Neural crest cell (in vitro differentiated cells): ENCODE measurements around the gene PTEN. TPM values are rescaled to one million over a fixed set of nuclear protein-coding genes. Genes with fewer than 3 reads are reported as not detected.
"Not testable (repeated sequence)": the region's sequence is repeated elsewhere in the genome, so short reads cannot be mapped to it uniquely, and the experiment has no call there.

Experiments used
- DNase-seq: peaks from one replicate; pipeline ENCODE4 v3.0.0; 2021; ENCODE audit warnings: low read depth, mixed read lengths, low spot score
- H3K27ac Mint-ChIP-seq: one replicate; pipeline ENCODE4 v1.8.0; 2021; ENCODE audit warnings: mild to moderate bottlenecking, mixed read lengths; ENCODE audit not compliant: unreplicated experiment
- H3K27me3 Mint-ChIP-seq: 2 replicates; pipeline ENCODE4 v1.8.0; 2021; ENCODE audit warnings: low read depth, mild to moderate bottlenecking, mixed read lengths
- H3K36me3 Mint-ChIP-seq: 2 replicates; pipeline ENCODE4 v1.8.0; 2021; ENCODE audit warnings: low read depth, mild to moderate bottlenecking, mixed read lengths
- H3K4me1 Mint-ChIP-seq: 2 replicates; pipeline ENCODE4 v1.8.0; 2021; ENCODE audit warnings: mixed read lengths
- H3K4me3 Mint-ChIP-seq: one replicate; pipeline ENCODE4 v1.8.0; 2021; ENCODE audit warnings: mild to moderate bottlenecking, mixed read lengths
- H3K9me3 Mint-ChIP-seq: 2 replicates; pipeline ENCODE4 v1.8.0; 2021; ENCODE audit warnings: mixed read lengths
- CTCF ChIP-seq: fragments of 200-600 bp; sonication (generic); conservative IDR thresholded peaks from 2 replicates; pipeline ENCODE4 v1.5.0; 2021; ENCODE audit warnings: antibody characterized with exemption, mild to moderate bottlenecking
- total RNA-seq: library from RNA; stranded (reverse); gene quantifications from 2 replicates; pipeline ENCODE4 v1.2.1, GENCODE V29; 2021

PTEN gene
- total RNA-seq, 1 donor from 2014 or later: 52.5 TPM

- Mint-ChIP-seq H3K4me3 (peak overlapping the region; percentile 98), H3K27me3 (peaks cover 10% of the 10 kb centered on the region), H3K36me3 (no peaks in the 10 kb centered on the region), H3K4me1 (peaks cover 16% of the 10 kb centered on the region), H3K27ac (no peak overlapping the region), H3K9me3 (no peaks in the 10 kb centered on the region)
- DNase-seq: no peak
- TF ChIP-seq CTCF: peak; percentile 53
These were observed 3.1 kb upstream of the PTEN start for GRCh38 chr10:87860156-87860795.

GRCh38 chr10:87860816-87861403 lies 2.5 kb upstream of the PTEN start:
- no peak overlapping the region for H3K27ac Mint-ChIP-seq
- H3K4me1 Mint-ChIP-seq: peaks cover 22% of the 10 kb centered on the region
- no peaks in the 10 kb centered on the region for H3K36me3 Mint-ChIP-seq
- no peak for TF ChIP-seq CTCF
- H3K4me3 Mint-ChIP-seq: peak overlapping the region; percentile 98
- H3K9me3 Mint-ChIP-seq: no peaks in the 10 kb centered on the region
- peaks cover 10% of the 10 kb centered on the region for H3K27me3 Mint-ChIP-seq
- no peak for DNase-seq

- Mint-ChIP-seq H3K9me3 (no peaks in the 10 kb centered on the region), H3K27me3 (peaks cover 10% of the 10 kb centered on the region), H3K27ac (no peak overlapping the region), H3K36me3 (no peaks in the 10 kb centered on the region), H3K4me3 (peak overlapping the region; percentile 98), H3K4me1 (peaks cover 29% of the 10 kb centered on the region)
- TF ChIP-seq CTCF: no peak
- no peak for DNase-seq
These were observed 1.9 kb upstream of the PTEN start for GRCh38 chr10:87861566-87861952.

GRCh38 chr10:87861953-87862678 lies 1.3 kb upstream of the PTEN start:
- peak; percentile 93 for DNase-seq
- Mint-ChIP-seq H3K36me3 (peaks cover 2% of the 10 kb centered on the region), H3K27me3 (peaks cover 10% of the 10 kb centered on the region), H3K4me1 (peaks cover 34% of the 10 kb centered on the region), H3K27ac (peak overlapping the region; percentile 99), H3K4me3 (peak overlapping the region; percentile 98), H3K9me3 (no peaks in the 10 kb centered on the region)
- no peak for TF ChIP-seq CTCF

- Mint-ChIP-seq H3K4me1 (peaks cover 39% of the 10 kb centered on the region), H3K36me3 (peaks cover 2% of the 10 kb centered on the region), H3K27ac (peak overlapping the region; percentile 99), H3K9me3 (no peaks in the 10 kb centered on the region), H3K4me3 (peak overlapping the region; percentile 98), H3K27me3 (peaks cover 10% of the 10 kb centered on the region)
- no peak for DNase-seq
- TF ChIP-seq CTCF: no peak
These were observed 759 bp upstream of the PTEN start for GRCh38 chr10:87862679-87863052.

GRCh38 chr10:87863951-87864495 lies 598 bp downstream of the PTEN start:
- H3K36me3 Mint-ChIP-seq, H3K9me3 Mint-ChIP-seq: not testable (repeated sequence)
- Mint-ChIP-seq H3K27me3 (peaks cover 10% of the 10 kb centered on the region), H3K4me1 (peaks cover 52% of the 10 kb centered on the region), H3K27ac (peak overlapping the region; percentile 69), H3K4me3 (peak overlapping the region; percentile 99)
- DNase-seq: peak; percentile 18
